Measurements from ENCODE around the gene ATG5. TPM values are rescaled to one million over a fixed set of nuclear protein-coding genes. Genes with fewer than 3 reads are reported as not detected.

Gene ATG5
- total and polyA plus RNA-seq, 12 donors: 20.1 to 65.9 (median 41.9) TPM

GRCh38 chr6:106300020-106300780, 25.4 kb downstream of the ATG5 start:
- intact Hi-C loops (cut with DNase I): loop anchor here in 1 of 2 donors (10.0 kb wide), 1 partner anchor 815 kb away; no protein-coding TSS in a partner anchor
- no peaks in the 10 kb centered on the region for H3K36me3 ChIP-seq (replicated peaks in 1 of 2)
- no peaks in the 10 kb centered on the region for H3K27me3 ChIP-seq
- WGBS, 4 donors: 73 to 81% (median 78%) methylated on average over 4 of the region's 4 CpGs
- DNase-seq: no peak
- peaks cover 9 to 24% of the 10 kb centered on the region in 2 donors for H3K4me1 ChIP-seq (replicated peaks in 1 of 2)
- no peaks in the 10 kb centered on the region for H3K9me3 ChIP-seq (replicated peaks in 1 of 3)
- no peak for TF ChIP-seq CTCF (IDR thresholded peaks at IDR 0.05)
- TF ChIP-seq POLR2A (IDR thresholded peaks at IDR 0.05): no peak
- no peak overlapping the region for H3K4me3 ChIP-seq
- H3K27ac ChIP-seq: peak overlapping the region in 1 of 5 donors; percentile 9

GRCh38 chr6:106293116-106293515, 32.4 kb downstream of the ATG5 start:
- no peak for TF ChIP-seq CTCF (IDR thresholded peaks at IDR 0.05)
- no peak for TF ChIP-seq POLR2A (IDR thresholded peaks at IDR 0.05)
- DNase-seq: no peak
- Histone ChIP-seq H3K27ac (no peak overlapping the region), H3K4me3 (no peak overlapping the region), H3K4me1 (replicated peaks in 1 of 2) (peaks cover 0 to 8% of the 10 kb centered on the region in 2 donors), H3K9me3 (replicated peaks in 1 of 3) (peaks cover 0 to 5% (median 0%) of the 10 kb centered on the region in 3 donors), H3K36me3 (replicated peaks in 1 of 2) (peaks cover 0 to 6% of the 10 kb centered on the region in 2 donors), H3K27me3 (no peaks in the 10 kb centered on the region)
- intact Hi-C loops (cut with DNase I): no loop called here
- WGBS, 4 donors: 89 to 100% (median 95%) methylated on average over 1 of the region's 1 CpG

- intact Hi-C loops (cut with DNase I): no loop called here
- 97 to 100% (median 99%) methylated on average over 1 of the region's 1 CpG for WGBS, 4 donors
- Histone ChIP-seq H3K27me3 (no peaks in the 10 kb centered on the region), H3K9me3 (replicated peaks in 1 of 3) (peaks cover 0 to 5% (median 0%) of the 10 kb centered on the region in 3 donors), H3K4me1 (replicated peaks in 1 of 2) (peaks cover 0 to 6% of the 10 kb centered on the region in 2 donors), H3K4me3 (no peak overlapping the region), H3K27ac (no peak overlapping the region), H3K36me3 (replicated peaks in 1 of 2) (peaks cover 0 to 6% of the 10 kb centered on the region in 2 donors)
- TF ChIP-seq CTCF (IDR thresholded peaks at IDR 0.05) (no peak), POLR2A (IDR thresholded peaks at IDR 0.05) (no peak)
- DNase-seq: no peak
Measured at GRCh38 chr6:106290954-106291353, 34.6 kb downstream of the ATG5 start.

- intact Hi-C loops (cut with DNase I): no loop called here
- peaks cover 0 to 5% (median 0%) of the 10 kb centered on the region in 3 donors for H3K9me3 ChIP-seq (replicated peaks in 1 of 3)
- no peak overlapping the region for H3K4me3 ChIP-seq
- H3K27ac ChIP-seq: no peak overlapping the region
- DNase-seq: no peak
- no peaks in the 10 kb centered on the region for H3K27me3 ChIP-seq
- 97 to 100% (median 99%) methylated on average over 4 of the region's 4 CpGs for WGBS, 4 donors
- peaks cover 0 to 6% of the 10 kb centered on the region in 2 donors for H3K36me3 ChIP-seq (replicated peaks in 1 of 2)
- peaks cover 0 to 6% of the 10 kb centered on the region in 2 donors for H3K4me1 ChIP-seq (replicated peaks in 1 of 2)
- TF ChIP-seq POLR2A (IDR thresholded peaks at IDR 0.05) (no peak), CTCF (IDR thresholded peaks at IDR 0.05) (no peak)
Measured at GRCh38 chr6:106290032-106290431, 35.5 kb downstream of the ATG5 start.
